Endothelial cell of umbilical vein (primary cell): ENCODE measurements around the gene SLC46A2.

ENCODE experiments used
- EZH2 ChIP-seq: IDR thresholded peaks from 2 replicates; pipeline ENCODE4 v1.6.1; 2012; ENCODE audit warnings: borderline replicate concordance, low read depth, mild to moderate bottlenecking, moderate library complexity, low read length, inconsistent platforms; ENCODE audit not compliant: severe bottlenecking
- FOS ChIP-seq: IDR thresholded peaks from 2 replicates; pipeline ENCODE4 v1.6.1; 2011; ENCODE audit warnings: mild to moderate bottlenecking, low read length, moderate library complexity, borderline replicate concordance; ENCODE audit not compliant: insufficient read depth
- GATA2 ChIP-seq: IDR thresholded peaks from 2 replicates; pipeline ENCODE4 v1.7.0; 2011; ENCODE audit warnings: low read depth, mild to moderate bottlenecking, moderate library complexity, mixed read lengths, low read length; ENCODE audit not compliant: insufficient read length, insufficient read depth
- JUN ChIP-seq: IDR thresholded peaks from 2 replicates; pipeline ENCODE4 v1.6.1; 2011; ENCODE audit warnings: borderline replicate concordance, low read depth; ENCODE audit not compliant: insufficient read length, insufficient read depth
- MYC ChIP-seq: IDR thresholded peaks from one replicate; pipeline ENCODE4 v1.6.1; 2011; ENCODE audit warnings: mild to moderate bottlenecking, low read depth, low read length
- POLR2A ChIP-seq: IDR thresholded peaks from 2 replicates; pipeline ENCODE4 v1.6.1; 2012; ENCODE audit warnings: low read depth, mild to moderate bottlenecking, control low read depth, low read length
- POLR2AphosphoS5 ChIP-seq: IDR thresholded peaks from 2 replicates; pipeline ENCODE4 v1.6.1; 2012; ENCODE audit warnings: low read depth, mild to moderate bottlenecking, control low read depth, low read length, moderate library complexity; ENCODE audit not compliant: insufficient read depth
- TF ChIP-seq, protein P1 (sequence below), 2 donors: IDR thresholded peaks; 1 replicate in 1 of 2; 2 replicates in 1 of 2; pipeline ENCODE4 v1.5.1; 2011; ENCODE audit warnings: low read length in 2 of 2, mild to moderate bottlenecking in 2 of 2, moderate library complexity in 2 of 2, control low read depth in 1 of 2, inconsistent platforms in 1 of 2, low read depth in 1 of 2; ENCODE audit not compliant: insufficient read depth in 1 of 2; ENCODE audit errors: extremely low read depth in 1 of 2
- TF ChIP-seq, protein P2 (sequence below): IDR thresholded peaks from 2 replicates; pipeline ENCODE4 v1.6.1; 2011; ENCODE audit not compliant: insufficient read depth, insufficient read length

DNA sequence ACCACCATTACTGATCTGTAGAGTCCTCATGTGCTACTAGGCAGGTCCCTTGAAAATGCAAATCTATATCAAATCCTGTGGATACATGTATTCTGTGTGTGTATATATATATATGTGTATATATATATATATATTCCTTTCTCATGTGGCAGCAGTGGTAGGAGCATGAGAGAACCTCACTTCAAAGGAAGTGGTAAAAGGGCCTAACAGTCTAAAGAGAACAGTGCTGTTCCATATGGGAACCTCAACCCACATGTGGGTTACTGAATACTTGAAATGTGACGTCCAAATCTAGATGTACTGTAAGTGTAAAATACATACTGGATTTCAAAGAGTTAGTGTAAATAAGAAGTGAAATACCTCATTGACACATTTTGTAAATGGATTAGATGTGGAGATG lies 5.4 kb downstream of the SLC46A2 start:
- TF ChIP-seq, protein P1, sequence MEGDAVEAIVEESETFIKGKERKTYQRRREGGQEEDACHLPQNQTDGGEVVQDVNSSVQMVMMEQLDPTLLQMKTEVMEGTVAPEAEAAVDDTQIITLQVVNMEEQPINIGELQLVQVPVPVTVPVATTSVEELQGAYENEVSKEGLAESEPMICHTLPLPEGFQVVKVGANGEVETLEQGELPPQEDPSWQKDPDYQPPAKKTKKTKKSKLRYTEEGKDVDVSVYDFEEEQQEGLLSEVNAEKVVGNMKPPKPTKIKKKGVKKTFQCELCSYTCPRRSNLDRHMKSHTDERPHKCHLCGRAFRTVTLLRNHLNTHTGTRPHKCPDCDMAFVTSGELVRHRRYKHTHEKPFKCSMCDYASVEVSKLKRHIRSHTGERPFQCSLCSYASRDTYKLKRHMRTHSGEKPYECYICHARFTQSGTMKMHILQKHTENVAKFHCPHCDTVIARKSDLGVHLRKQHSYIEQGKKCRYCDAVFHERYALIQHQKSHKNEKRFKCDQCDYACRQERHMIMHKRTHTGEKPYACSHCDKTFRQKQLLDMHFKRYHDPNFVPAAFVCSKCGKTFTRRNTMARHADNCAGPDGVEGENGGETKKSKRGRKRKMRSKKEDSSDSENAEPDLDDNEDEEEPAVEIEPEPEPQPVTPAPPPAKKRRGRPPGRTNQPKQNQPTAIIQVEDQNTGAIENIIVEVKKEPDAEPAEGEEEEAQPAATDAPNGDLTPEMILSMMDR (IDR thresholded peaks at IDR 0.05; ENCODE audit: extremely low read depth in 1 of 2, insufficient read depth in 1 of 2, low read depth in 1 of 2, low read length in 2 of 2) = no peak
- TF ChIP-seq POLR2A (no peak), EZH2 (no peak), POLR2AphosphoS5 (no peak), JUN (no peak), FOS (no peak), MYC (no peak), GATA2 (no peak)
- TF ChIP-seq, protein P2, sequence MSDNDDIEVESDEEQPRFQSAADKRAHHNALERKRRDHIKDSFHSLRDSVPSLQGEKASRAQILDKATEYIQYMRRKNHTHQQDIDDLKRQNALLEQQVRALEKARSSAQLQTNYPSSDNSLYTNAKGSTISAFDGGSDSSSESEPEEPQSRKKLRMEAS = no peak
